Lung (tissue), 12 donors: ENCODE measurements around the gene ZNF460. TPM values are rescaled to one million over a fixed set of nuclear protein-coding genes. Genes with fewer than 3 reads are reported as not detected.

Source experiments
- ATAC-seq: fragments of 200-7000 bp; cut with Tn5 transposase; one replicate; pipeline ENCODE4 v1.9.1; 2020; ENCODE audit warnings: moderate number of reproducible peaks; ENCODE audit not compliant: insufficient read depth, low FRiP score
- DNase-seq, 3 donors: peaks; one replicate each; pipeline ENCODE4 v3.0.0-alpha.2; 2013 to 2017
- H3K27ac ChIP-seq, 2 donors: one replicate each; pipeline ENCODE4 v1.5.1; 2013; ENCODE audit warnings: mild to moderate bottlenecking in 2 of 2, moderate library complexity in 2 of 2, control low read depth in 1 of 2, inconsistent platforms in 1 of 2, low read depth in 1 of 2, low read length in 1 of 2
- H3K27me3 ChIP-seq, 3 donors: one replicate each; pipeline ENCODE4 v1.5.1; 2013; ENCODE audit warnings: low read length in 2 of 3; ENCODE audit not compliant: control insufficient read depth in 3 of 3, insufficient read depth in 3 of 3
- H3K36me3 ChIP-seq, 4 donors: one replicate each; pipeline ENCODE4 v1.5.1; 2013; ENCODE audit warnings: low read length in 4 of 4, mild to moderate bottlenecking in 1 of 4, moderate library complexity in 1 of 4; ENCODE audit not compliant: control insufficient read depth in 4 of 4, insufficient read depth in 4 of 4
- H3K4me1 ChIP-seq, 5 donors: one replicate each; pipeline ENCODE4 v1.5.1; 2013; ENCODE audit warnings: low read length in 5 of 5, mild to moderate bottlenecking in 2 of 5, moderate library complexity in 1 of 5; ENCODE audit not compliant: control insufficient read depth in 5 of 5, insufficient read depth in 5 of 5
- H3K4me3 ChIP-seq: one replicate; pipeline ENCODE4 v1.5.1; 2013; ENCODE audit warnings: mild to moderate bottlenecking, control low read depth, moderate library complexity
- H3K9ac ChIP-seq, 2 donors: one replicate each; pipeline ENCODE4 v1.5.1; 2013; ENCODE audit warnings: low read length in 2 of 2, control low read depth in 1 of 2; ENCODE audit not compliant: insufficient read depth in 1 of 2
- H3K9me3 ChIP-seq, 4 donors: one replicate each; pipeline ENCODE4 v1.5.1; 2013; ENCODE audit warnings: low read length in 3 of 4, mild to moderate bottlenecking in 1 of 4, moderate library complexity in 1 of 4; ENCODE audit not compliant: control insufficient read depth in 4 of 4, insufficient read depth in 3 of 4
- WGBS, 2 donors: extraction: QIAGEN DNeasy Blood & Tissue Kit; methylation state at CpG; one replicate each; pipeline ENCODE4 v1.1.7; 2013; 5-methylcytosine and 5-hydroxymethylcytosine counted together
- polyA plus RNA-seq, 2 donors: library from polyadenylated mRNA; stranded (reverse); fragments of 200-250 nt; gene quantifications; one replicate each; pipeline ENCODE4 v1.2.1, GENCODE V29; 2013
- total RNA-seq, 2 donors: library from RNA; depleted of rRNA in 1 of 2; stranded (reverse); fragments of >200 nt in 1 of 2; gene quantifications; one replicate each; pipeline ENCODE4 v1.2.1, GENCODE V29; 2014 to 2021
- TF ChIP-seq, protein P1 (sequence below): IDR thresholded peaks from 2 replicates; pipeline ENCODE4 v1.5.1; 2012; ENCODE audit warnings: mild to moderate bottlenecking; ENCODE audit errors: control extremely low read depth, extremely low read depth
- donor health status: control.
- donor health status: control.
- donor health status: Bipolar disorder and iron deficiency.
- donor health status: healthy.
- donor health status: DM: yes; HTN: yes; CAD: no.

ZNF460 gene
- total and polyA plus RNA-seq, 4 donors: 1.2 to 113 (median 29.0) TPM

DNA sequence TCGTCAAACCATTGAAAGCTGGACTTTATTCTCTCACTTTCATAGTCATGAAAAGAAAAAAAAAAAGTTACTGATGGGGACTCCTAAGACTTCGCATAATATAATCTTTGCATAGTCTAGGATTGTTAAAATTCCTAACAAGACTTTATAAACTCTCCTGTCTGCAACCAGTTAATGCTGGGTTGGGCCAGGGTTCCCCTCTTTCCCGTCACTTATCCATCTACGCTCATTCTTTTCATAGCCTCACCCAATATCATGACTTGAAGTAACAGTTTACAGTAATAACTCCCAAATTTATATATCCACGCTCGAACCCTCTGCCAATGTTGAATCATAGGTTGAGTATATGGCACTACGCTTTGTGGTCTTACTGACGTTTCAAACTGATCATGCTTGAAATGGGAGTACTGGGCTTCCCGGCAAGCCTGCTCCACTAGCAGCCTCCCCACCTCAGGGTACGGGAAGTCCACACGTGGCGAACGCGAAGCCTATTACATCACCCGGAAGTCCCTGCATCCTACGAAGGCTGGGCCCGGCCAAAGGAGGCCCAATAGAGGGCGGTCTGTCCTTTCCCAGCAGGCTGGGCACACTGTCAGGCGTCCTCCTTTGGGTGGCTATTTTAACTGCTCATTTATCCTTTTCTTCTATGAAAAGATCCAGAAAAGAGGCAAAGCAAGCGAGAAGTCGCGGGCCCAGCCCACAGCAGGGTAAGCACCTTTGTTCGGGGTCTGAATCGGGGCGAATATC is 694 bp upstream of the ZNF460 start:
- Histone ChIP-seq H3K9me3 (peaks cover 0 to 4% (median 0%) of the 10 kb centered on the region in 4 donors), H3K27ac (peak overlapping the region; percentile 93 to 96), H3K4me3 (peak overlapping the region; percentile 37), H3K4me1 (peaks cover 0 to 21% (median 9%) of the 10 kb centered on the region in 5 donors), H3K27me3 (no peaks in the 10 kb centered on the region), H3K9ac (peak overlapping the region; percentile 96 to 98), H3K36me3 (peaks cover 0 to 13% (median 6%) of the 10 kb centered on the region in 4 donors)
- ATAC-seq (peak; percentile 92), DNase-seq (peak; percentile 96 to 98 (median 98))
- TF ChIP-seq, protein P1, sequence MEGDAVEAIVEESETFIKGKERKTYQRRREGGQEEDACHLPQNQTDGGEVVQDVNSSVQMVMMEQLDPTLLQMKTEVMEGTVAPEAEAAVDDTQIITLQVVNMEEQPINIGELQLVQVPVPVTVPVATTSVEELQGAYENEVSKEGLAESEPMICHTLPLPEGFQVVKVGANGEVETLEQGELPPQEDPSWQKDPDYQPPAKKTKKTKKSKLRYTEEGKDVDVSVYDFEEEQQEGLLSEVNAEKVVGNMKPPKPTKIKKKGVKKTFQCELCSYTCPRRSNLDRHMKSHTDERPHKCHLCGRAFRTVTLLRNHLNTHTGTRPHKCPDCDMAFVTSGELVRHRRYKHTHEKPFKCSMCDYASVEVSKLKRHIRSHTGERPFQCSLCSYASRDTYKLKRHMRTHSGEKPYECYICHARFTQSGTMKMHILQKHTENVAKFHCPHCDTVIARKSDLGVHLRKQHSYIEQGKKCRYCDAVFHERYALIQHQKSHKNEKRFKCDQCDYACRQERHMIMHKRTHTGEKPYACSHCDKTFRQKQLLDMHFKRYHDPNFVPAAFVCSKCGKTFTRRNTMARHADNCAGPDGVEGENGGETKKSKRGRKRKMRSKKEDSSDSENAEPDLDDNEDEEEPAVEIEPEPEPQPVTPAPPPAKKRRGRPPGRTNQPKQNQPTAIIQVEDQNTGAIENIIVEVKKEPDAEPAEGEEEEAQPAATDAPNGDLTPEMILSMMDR: no peak
- WGBS, 2 donors: 6% methylated on average over 25 of the region's 25 CpGs

DNA sequence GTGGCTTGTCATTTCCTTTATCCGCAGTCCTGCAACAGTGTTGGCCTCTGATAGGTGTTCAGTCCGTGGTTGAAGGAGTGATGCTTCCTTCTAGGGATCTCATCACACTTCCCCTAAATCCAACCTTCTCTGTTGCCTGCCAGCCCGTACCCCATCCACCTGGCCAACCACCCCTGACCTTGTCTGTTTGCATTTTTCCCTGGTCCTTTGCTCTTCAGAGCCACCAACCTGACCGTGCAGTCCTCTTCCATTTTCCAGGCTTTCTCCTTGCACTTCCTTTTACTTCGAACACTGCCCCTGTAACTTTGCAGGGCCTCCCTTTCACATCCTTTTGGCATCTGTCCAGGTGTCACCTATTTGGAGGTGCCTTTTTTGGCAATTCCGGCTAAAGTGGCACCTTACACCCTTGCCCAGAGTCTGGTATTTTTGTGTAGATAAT is 696 bp downstream of the ZNF460 start:
- Histone ChIP-seq H3K4me3 (peak overlapping the region; percentile 84), H3K36me3 (peaks cover 9 to 24% (median 18%) of the 10 kb centered on the region in 4 donors), H3K9me3 (peaks cover 0 to 6% (median 0%) of the 10 kb centered on the region in 4 donors), H3K27me3 (no peaks in the 10 kb centered on the region), H3K4me1 (peaks cover 0 to 21% (median 9%) of the 10 kb centered on the region in 5 donors), H3K27ac (peak overlapping the region; percentile 93 to 94), H3K9ac (peak overlapping the region; percentile 95 to 98)
- TF ChIP-seq, protein P1: no peak
- 3% methylated on average over 6 of the region's 6 CpGs for WGBS, 2 donors
- DNase-seq (peak in 2 of 3 donors; percentile 35 to 47), ATAC-seq (no peak)

DNA sequence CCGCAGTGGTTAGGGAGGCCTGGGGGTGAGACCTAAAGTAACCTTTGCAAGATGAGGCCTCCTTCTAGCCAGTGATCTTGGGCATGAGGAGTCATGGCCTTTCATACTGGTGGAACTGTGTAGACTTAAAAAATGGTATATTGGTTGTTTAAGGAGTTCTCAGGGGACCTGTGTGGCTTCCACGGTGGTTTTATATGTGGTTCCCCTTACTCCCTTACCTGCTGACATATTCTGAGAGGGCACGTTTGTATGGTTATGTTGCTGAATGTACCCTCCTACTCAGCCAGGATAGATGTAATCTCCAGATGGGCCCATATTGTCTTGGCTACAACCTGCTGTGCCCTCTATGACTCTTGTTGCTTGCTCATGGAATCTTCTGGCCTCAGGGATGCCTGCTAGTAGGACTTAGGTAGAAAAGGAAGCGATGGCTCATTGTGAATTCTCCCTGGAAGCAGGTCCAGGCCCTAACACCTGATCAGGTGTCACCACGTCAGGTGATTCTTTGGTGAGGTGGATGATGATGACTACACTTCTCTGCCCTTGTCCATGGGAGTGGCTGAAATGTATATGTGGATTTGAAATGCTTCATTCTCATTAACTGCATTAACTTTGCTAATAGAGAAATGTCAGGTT is 1.8 kb downstream of the ZNF460 start:
- peak overlapping the region; percentile 30 to 36 for H3K9ac ChIP-seq
- TF ChIP-seq, protein P1: no peak
- H3K36me3 ChIP-seq: peaks cover 11 to 29% (median 19%) of the 10 kb centered on the region in 4 donors
- no peaks in the 10 kb centered on the region for H3K27me3 ChIP-seq
- 78 to 87% methylated on average over 5 of the region's 5 CpGs for WGBS, 2 donors
- H3K4me3 ChIP-seq: no peak overlapping the region
- H3K4me1 ChIP-seq: peaks cover 0 to 21% (median 9%) of the 10 kb centered on the region in 5 donors
- H3K9me3 ChIP-seq: peaks cover 0 to 6% (median 0%) of the 10 kb centered on the region in 4 donors
- ATAC-seq: no peak
- H3K27ac ChIP-seq: no peak overlapping the region
- no peak for DNase-seq
